GM19452 (cell line): ENCODE data around the gene SAG.

Experiments
- ATAC-seq: cut with Tn5 transposase; IDR thresholded peaks from one replicate; pipeline ENCODE4 v1.9.1; 2021; ENCODE audit not compliant: unreplicated experiment

Gene SAG

GRCh38 chr2:233353769-233354499 lies 46.3 kb downstream of the SAG start, which contains the start of gene DGKD:
Gene DGKD, plus strand, starts transcription at chr2:233354494. Its CDS starts 25 bp downstream, at chr2:233354519.
- ATAC-seq = peak; percentile 30

GRCh38 chr2:233354500-233354924 lies 46.9 kb downstream of the SAG start:
- ATAC-seq = peak; percentile 36

- ATAC-seq = no peak
These were observed 47.5 kb downstream of the SAG start for GRCh38 chr2:233354971-233355574.

GRCh38 chr2:233355916-233356315 lies 48.3 kb downstream of the SAG start:
- ATAC-seq = no peak

- ATAC-seq = no peak
These were observed 49.1 kb downstream of the SAG start for GRCh38 chr2:233356546-233357308.

GRCh38 chr2:233358335-233358734 lies 50.7 kb downstream of the SAG start:
- no peak for ATAC-seq

GRCh38 chr2:233358947-233359346 lies 51.3 kb downstream of the SAG start:
- ATAC-seq = no peak

- ATAC-seq = no peak
These were observed 52.2 kb downstream of the SAG start for GRCh38 chr2:233359823-233360222.

- no peak for ATAC-seq
These were observed 53.2 kb downstream of the SAG start for GRCh38 chr2:233360771-233361176.

GRCh38 chr2:233361297-233361696 lies 53.7 kb downstream of the SAG start:
- no peak for ATAC-seq

- no peak for ATAC-seq
These were observed 55.1 kb downstream of the SAG start for GRCh38 chr2:233362742-233363141.

GRCh38 chr2:233363744-233364235 lies 56.2 kb downstream of the SAG start:
- ATAC-seq = peak; percentile 46

GRCh38 chr2:233365861-233366520 lies 58.4 kb downstream of the SAG start:
- no peak for ATAC-seq

GRCh38 chr2:233367586-233367985 lies 60.0 kb downstream of the SAG start:
- ATAC-seq = no peak

GRCh38 chr2:233368756-233369155 lies 61.1 kb downstream of the SAG start:
- ATAC-seq = no peak

GRCh38 chr2:233369462-233369861 lies 61.8 kb downstream of the SAG start:
- no peak for ATAC-seq

- no peak for ATAC-seq
These were observed 62.5 kb downstream of the SAG start for GRCh38 chr2:233369897-233370685.

GRCh38 chr2:233371641-233372040 lies 64.0 kb downstream of the SAG start:
- no peak for ATAC-seq

GRCh38 chr2:233372855-233373254 lies 65.2 kb downstream of the SAG start:
- ATAC-seq = no peak

GRCh38 chr2:233373316-233373715 lies 65.7 kb downstream of the SAG start:
- ATAC-seq = no peak
